Esophagus muscularis mucosa (tissue), 4 donors: ENCODE measurements around the gene RBM28.

Source experiments
- CTCF ChIP-seq, 3 experiments: fragments of 200-600 bp in 2 of 3; fragments of 450-650 bp in 1 of 3; sonication (generic) in 2 of 3; IDR thresholded peaks; one replicate each; pipeline ENCODE4 v1.5.1; 2017 to 2019; ENCODE audit warnings: antibody characterized with exemption in 3 of 3, mild to moderate bottlenecking in 2 of 3, moderate library complexity in 1 of 3
- EP300 ChIP-seq: sonication (generic); formaldehyde crosslinking; IDR thresholded peaks from one replicate; pipeline ENCODE4 v1.6.1; 2017; ENCODE audit warnings: antibody characterized with exemption
- POLR2A ChIP-seq: fragments of 450-650 bp; IDR thresholded peaks from one replicate; pipeline ENCODE4 v1.6.1; 2017; ENCODE audit warnings: antibody characterized with exemption, moderate library complexity, mild to moderate bottlenecking, low read depth

GRCh38 chr7:128378637-128379036 lies 34.9 kb upstream of the RBM28 start:
- TF ChIP-seq CTCF (IDR thresholded peaks at IDR 0.05) (no peak), POLR2A (no peak), EP300 (no peak)
